HG03571 (cell line): ENCODE data around the gene CAMSAP3.

Source experiments
- ATAC-seq: cut with Tn5 transposase; IDR thresholded peaks from one replicate; pipeline ENCODE4 v1.9.1; 2021; ENCODE audit not compliant: unreplicated experiment

CAMSAP3 gene

DNA sequence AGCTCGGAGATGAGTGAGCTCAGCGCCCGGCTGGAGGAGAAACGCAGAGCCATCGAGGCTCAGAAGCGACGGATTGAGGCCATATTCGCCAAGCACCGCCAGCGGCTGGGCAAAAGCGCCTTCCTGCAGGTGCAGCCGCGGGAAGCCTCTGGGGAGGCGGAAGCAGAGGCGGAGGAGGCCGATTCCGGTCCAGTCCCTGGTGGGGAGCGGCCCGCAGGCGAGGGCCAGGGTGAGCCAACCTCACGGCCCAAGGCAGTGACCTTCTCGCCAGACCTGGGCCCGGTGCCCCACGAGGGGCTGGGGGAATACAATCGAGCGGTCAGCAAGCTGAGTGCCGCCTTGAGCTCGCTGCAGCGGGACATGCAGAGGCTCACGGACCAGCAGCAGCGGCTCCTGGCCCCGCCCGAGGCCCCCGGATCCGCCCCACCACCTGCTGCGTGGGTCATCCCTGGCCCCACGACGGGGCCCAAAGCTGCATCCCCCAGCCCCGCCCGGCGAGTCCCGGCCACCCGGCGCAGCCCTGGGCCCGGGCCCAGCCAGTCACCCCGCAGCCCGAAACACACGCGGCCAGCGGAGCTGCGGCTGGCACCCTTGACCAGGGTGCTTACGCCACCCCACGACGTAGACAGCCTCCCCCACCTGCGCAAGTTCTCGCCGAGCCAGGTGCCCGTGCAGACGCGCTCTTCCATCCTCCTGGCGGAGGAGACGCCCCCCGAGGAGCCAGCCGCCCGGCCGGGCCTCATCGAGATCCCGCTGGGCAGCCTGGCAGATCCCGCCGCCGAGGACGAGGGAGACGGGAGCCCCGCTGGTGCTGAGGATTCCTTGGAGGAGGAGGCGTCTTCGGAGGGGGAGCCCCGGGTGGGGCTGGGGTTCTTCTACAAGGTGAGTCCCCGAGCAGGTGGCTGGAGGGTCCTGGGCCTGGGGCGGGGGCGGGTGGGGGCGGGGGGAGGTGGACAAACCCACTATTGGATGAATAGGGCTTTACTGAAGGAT, 16.9 kb downstream of the CAMSAP3 start:
- ATAC-seq: no peak

DNA sequence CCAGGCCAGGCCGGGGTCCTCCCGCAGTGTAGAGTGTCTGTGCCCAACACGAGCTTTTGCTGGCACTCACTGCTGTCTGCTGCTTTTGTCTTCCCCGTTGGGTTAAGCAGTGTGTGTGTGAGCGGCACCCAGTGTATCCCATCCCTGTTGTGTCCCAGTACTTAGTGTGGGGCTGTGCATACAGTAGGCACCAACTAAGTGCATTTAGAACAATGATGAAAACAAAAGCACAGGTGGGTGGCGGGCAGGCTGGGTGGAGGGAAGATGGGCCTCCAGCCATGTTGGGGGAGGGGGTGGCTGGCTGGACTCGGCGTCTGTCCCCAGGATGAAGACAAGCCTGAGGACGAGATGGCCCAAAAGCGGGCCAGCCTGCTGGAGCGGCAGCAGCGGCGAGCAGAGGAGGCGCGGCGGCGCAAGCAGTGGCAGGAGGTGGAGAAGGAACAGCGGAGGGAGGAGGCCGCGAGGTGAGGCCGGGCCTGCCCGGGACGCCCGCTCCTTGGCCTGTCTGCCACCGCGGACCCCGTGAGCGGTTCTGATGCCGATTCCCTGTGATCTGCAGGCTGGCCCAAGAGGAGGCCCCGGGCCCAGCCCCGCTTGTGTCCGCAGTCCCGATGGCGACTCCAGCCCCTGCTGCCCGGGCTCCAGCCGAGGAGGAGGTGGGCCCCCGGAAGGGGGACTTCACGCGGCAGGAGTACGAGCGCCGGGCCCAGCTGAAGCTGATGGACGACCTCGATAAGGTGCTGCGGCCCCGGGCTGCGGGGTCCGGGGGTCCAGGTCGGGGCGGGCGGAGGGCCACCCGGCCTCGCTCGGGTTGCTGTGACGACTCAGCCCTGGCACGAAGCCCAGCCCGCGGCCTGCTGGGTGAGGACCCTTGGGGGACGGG, 19.4 kb downstream of the CAMSAP3 start:
- no peak for ATAC-seq

DNA sequence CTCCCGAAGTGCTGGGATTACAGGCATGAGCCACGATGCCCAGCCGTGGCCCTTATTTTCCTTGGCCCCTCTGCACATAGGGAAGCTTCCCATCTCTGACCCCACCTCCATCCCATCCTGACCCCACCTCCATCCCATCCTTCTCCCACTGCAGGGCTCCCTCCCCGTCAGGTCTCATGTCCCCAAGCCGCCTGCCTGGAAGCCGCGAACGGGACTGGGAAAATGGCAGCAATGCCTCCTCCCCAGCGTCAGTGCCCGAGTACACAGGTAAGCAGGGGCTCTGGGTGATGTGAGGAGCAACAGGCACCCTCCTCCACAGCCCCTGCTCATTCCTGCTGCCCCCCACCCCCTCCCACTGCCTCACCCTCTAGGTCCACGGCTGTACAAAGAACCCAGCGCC, 21.5 kb downstream of the CAMSAP3 start:
- ATAC-seq: no peak

DNA sequence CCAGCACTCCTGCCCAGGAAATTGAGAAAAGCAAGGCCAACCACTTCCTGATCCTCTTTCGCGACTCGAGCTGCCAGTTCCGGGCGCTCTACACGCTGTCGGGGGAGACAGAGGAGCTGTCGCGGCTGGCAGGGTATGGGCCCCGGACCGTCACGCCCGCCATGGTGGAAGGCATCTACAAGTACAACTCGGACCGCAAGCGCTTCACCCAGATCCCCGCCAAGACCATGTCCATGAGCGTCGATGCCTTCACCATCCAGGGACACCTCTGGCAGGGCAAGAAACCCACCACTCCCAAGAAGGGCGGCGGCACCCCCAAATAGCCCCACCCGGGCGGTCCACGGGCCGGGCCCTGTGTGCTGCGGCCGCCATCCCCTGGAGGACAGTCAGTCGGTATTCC, 22.1 kb downstream of the CAMSAP3 start:
- ATAC-seq: no peak

DNA sequence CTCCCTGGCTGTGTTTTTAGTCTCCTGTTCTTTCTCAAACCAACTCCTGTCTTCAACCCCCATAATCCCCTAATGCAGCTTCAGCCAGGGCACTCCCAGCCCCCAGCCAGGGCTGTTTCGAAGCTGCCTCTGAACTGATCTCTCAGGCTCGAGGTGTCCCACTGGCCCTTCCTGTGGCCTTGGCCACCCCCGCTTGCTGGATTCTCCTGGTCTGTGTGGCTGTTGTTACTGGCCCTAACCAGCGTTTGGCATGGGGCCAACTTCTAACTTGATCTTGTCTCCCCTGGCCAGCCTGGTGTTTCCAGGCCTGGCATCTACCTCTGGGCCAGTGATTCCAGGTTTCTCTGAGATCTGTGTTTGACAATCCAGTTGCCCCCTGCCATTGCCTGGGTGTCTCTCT, 22.7 kb downstream of the CAMSAP3 start:
- ATAC-seq: no peak

DNA sequence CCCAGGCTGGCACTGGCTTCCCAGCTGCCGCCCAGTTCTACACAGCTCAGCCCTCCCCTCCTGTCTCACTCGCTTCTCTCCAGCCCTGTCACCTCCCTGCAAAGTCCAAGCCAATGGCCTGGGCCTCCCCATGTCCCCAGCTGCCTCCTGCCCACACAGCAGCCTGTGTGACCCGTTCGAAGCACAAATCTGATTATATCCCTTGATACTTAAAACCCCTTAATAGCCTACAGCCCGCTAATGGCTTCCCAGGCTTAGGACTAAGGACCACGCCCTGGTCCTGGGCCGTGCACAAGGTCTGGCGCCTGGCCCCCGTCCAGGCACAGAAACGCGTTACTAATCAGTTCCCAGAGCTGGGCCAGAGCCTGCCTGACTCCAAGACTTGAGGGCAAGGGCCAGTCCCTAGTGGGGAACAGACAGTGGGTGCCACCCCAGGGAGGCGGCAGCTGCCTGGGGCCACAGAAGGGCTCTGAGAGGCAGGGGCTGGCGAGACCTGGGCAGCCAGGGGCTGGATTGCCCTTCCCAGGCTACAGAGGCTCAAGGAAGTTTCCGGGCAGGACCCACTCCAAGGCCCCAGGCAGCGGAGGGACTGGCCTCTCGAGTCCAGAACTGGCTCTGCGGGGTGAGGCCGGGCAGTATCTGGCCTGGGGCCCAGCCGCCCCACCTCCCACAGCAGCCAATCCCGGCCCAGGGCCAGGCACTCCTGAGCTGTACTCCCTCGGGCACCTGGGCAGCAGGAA, 23.3 kb downstream of the CAMSAP3 start:
- no peak for ATAC-seq

DNA sequence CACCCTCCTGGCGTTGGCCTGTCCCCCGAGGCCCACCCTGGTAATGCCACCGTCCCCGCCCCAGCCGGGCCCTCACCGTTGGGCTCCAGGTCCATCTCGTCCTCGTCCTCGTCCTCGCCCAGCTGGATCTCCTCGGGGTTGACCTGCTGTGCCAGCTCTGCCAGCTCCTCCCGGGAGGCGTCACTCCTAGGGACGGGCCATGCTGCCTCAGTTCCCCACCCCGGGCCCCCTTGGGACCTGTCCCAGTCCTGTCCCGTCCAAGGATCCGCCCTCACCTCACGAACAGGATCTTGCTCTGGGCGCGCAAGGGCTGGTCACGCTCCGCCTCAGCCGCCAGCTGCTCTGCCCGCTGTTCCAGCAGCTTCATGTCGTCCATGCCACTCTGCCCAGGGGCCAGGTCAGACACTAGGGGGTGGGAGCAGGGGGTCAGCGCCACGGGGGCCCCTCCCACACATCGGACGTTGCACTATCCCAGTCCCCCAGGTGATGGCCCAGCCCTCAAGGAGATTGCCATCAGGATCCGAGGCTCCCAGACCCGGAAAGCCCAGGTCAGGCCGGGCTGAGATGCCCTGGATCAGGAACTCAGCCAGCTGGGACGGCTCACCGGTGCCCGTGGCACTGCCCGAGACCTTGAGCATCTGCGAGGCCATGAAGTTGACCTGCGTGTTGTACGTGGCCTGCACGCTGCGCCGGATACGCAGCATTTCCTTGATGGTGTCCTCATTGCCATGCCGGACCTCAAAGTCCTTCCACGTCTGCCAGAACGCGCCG, 24.2 kb downstream of the CAMSAP3 start:
- ATAC-seq: no peak

DNA sequence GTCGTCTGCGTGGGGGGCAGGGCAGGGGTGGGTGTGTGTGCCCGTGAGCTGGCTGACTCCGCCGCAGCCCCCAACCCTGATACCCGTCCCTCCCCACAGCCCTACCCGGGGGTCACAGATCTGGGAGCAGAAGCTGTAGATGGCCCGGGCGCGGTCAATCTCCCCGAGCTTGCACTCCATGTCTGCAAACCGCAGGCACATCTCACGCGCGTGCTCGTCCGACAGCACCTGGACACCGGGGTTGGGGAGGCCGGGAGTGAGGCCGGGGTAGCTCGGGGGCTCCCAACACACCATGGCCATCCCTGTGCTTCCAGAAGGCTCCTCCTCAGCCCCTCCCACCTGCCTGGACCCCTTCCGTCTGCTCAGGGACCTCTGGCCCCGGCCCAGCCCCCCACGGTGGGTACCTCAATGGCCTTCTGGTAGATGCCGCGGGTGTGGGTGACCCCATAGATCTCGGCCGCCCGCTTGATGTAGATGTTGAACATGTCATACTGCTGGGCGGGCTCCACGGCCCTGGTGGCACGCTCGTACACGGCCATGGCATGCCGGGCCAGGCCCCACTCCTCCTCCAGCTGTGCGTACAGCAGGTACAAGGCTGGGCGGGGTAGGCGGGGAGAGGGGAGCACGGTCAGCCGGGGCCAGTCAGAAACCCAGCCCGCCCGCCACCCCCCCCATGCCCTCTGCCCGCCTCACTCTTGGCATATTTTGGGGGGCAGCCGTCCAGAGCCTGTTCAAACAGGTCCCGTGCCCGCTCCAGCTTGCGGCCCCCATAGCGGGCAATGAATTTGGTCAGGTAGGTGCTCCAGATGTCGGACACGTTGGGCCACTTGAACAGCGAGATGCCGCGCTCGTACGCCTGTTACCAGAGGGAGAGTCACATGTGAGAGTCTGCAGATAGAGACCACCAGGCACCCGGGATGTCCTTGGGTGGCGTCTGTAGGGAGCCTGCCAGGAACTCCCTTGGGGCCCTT, 25.1 kb downstream of the CAMSAP3 start:
- no peak for ATAC-seq

DNA sequence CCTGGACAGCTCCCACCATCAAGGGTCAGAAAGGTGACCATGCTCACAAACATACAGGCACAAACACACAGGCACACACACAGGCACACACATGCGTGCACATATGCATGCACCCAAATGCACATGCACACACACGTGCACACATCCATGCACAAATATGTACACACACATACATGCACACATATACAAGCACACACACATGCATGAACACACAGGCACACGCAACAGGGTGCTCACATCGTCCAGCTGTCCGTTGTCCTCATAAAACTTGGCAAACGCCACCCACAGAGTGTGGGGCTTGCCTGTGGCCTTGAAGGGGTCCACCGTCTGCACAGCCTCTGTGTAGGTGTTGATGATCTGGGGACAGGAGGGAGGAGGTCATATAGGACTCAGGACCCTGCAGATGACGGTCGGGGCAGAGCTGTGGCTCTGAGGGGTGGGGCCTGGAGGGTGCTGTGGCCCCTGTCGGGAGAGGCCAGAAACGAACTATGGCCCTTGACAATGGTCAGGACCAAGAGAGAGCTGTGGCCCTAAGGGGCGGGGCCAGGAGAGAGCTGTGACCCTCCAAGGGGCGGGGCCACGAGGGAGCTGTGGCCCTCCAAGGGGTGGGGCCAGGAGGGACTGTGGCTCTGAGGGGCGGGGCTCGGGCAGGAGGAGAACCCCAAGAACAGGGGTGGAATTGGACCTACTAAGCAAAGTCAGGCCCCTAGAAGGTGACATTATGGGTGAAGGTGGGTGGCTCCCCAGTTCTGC, 27.4 kb downstream of the CAMSAP3 start:
- ATAC-seq: no peak

DNA sequence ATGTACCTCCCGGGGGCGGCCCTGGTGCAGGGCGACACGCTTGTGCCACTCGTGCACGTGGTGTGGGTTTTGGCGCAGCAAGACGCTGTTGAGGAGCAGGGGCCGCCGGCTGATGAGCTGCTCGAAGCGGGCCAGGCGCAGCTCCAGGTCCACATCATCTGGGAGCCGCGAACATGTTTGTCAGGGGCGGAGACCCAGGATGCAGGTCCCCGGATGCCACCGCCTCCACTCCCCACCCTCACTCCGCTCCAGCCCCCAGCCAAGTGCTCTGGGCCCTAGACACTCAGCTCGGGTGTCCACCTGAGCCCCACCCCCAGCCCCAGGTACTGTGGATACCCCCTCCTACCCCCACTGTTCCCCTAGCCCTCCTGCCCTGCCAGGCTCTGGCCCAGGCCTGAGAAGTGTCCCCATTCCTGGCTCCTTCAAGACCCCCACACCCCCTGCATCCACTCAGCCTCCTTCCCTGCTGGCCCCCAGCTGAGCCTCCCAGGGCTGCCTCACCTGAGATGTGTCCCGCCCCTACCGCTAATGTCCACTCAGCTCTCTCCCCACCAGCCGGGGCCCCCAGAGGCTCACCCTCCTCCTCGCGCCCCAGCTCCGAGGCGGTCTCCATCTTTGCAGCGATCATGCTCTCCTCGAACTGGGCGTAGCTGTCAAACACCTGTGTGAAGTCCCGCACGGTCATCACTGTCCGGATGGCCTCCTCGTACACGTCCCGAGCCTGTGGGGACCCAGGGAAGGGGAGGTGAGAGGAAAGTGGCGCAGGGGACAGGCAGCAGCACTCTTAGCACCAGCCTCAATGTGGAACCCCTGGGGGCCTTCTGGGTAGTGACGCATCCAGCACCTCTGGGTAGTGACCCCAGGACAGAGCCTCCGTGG, 28.3 kb downstream of the CAMSAP3 start:
- ATAC-seq: no peak

DNA sequence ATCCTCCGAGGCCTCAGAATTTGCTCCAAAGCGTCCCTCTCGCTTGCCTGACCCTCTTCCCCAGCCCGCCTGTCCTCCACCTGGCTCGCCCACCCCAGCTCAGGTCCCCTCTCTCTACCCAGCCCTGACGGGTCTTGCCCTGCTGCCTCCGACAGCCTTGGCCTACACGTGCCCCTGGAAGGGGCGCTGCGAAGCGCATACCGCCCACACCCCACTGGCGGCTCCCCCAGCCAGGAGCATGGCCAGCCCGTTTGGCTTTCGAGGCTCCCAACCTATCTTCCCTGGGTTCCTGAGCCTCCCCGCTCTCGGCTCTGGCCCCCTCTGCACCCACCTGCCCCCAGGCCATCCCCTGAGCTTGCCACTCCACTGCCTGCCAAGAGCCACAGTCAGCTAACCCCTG, 29.1 kb downstream of the CAMSAP3 start:
- no peak for ATAC-seq

DNA sequence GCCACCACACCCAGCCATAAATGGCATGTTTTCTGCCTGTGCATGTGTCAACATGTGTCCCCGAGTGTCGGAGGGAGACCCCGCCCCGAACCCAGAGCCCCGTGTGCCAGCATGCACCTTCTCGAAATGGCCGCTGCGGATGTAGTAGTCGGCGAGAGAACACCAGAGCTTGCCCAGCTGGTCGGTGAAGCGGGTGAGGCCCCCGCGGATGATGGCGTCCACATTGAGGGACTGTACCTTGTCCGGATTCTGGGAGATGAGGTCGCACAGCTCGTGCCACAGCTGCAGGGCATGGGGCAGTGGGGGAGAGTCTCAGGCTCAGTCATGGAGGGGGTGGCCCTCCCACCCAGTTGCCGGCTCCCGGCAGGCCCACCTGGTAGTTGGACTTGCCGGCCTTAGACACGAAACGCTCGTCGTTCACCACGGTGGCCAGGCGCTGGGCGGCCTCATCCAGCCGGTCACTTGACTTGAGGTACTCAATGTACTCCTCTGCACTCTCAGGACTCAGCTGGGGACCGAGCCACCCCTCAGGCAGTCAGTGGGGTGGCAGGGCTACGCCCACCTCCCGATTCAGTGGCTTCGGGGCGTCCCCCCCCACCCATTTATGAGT, 30.2 kb downstream of the CAMSAP3 start:
- no peak for ATAC-seq

DNA sequence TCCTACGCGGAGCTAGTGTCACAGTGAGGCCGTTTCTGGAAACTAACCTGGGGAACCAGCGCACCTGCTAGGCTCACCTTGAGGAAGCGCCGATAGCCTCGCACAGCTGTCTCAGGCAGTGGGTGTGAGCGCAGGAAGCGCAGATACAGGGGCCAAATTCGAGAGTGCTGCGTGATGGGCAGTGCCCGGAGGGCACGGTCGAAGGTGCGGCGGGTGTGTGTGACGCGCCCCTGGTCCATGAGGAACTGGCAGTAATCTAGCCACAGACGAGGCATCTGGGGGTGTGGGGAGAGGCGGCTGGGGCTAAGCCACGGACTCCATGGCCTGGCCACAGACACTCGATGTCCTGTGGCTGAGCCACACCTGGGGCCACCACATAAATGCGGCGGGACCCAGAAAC, 31.5 kb downstream of the CAMSAP3 start:
- ATAC-seq: no peak

DNA sequence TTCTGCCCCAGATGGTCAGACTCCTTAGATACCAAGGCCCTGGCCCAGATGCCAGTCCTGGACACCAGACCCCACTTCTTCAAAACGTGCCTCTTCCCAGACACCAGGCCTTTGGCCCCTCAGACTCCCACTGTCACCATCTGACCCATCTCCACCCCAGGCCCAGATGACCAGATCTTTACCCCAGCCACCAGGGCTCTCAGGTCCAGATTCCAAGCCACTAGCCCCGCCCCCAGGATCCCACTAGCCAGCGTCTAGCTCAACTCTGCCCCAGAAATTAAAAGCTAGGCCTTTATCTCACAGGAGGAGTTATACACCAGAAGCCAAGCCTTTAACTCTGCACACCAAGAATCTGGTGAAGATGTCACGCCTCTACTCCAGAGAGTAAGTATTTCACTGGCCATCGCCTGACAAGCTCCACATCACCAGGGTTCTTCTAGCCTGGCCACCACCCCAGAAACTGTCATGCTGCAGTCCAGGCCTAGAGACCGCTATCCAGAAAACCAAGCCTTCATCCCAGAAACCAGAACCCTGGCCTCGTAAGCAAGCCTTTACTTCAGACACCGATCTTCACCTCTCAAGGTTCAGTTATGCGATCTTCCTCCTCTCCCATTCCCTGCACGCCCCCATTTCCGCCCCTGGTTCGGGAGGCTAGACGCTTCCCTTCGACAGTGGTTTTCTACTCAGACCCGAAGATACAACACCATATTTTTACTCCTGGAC, 33.1 kb downstream of the CAMSAP3 start:
- no peak for ATAC-seq

DNA sequence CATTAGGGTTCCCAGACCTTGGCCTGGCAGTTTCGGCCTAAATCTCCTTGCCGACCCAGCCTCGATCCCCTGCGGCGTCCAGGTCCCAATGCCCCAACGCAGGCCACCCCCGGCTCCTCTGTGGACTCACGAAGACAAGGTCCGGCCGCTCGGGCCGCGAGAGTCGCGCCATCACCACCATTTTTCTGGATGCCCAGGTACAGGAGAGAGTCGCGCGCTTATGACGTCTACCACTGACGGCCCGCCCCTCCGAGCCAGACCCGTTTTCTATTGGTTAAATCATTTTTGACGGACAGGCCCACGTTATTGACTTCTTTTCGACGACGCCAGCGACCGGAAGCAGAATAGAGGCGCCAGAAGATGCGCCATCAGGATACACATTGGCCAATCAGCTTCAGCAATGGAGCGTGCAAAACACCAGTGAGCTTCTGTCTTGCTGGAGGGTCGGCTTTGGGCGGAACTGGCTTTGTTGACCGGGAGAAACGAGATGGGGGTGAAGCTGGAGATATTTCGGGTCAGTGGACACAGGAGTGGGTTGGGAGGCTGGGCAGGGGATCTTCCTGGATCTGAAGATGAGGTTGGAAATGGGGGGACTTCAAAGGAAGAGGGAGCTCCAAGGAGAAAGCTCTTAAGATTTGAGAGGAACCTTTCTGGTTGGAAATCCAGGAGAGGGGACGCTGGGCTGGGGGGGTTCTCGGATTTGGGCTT, 33.8 kb downstream of the CAMSAP3 start, which contains the start of the genes PET100 and XAB2:
TSS of gene PET100 (plus strand) at position 447 of the 708 bp plus-strand sequence. CDS start at position 488, 41 bp downstream.
TSS of gene XAB2 (minus strand) at position 199 of the 708 bp plus-strand sequence. CDS start at position 181, 18 bp downstream.
- peak; percentile 89 for ATAC-seq

DNA sequence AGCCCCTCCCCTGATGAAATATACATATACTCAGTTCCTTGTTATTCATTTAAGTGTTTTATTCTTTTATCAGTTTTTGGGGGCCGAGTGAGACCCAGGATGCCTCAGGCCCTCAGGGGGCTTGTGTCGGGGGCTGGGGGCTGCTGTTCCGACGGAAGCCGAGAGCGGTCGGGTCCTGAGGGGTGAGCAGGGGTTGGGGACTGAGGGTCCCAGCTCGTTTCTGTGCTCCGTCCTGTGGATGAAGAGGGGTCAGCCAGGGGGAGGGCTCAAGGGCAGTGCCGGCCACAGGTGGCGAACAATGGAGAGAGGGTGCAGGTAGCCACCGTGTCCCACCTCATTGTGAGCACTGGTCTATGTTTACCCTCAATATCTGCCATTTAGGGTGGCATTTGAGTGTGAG, 35.9 kb downstream of the CAMSAP3 start:
- ATAC-seq: no peak
